GDM1 (cell line): ENCODE data around the gene PCOLCE2.

Experiments
- DNase-seq: peaks from one replicate; lab custom pipeline; 2025; lab: John Stamatoyannopoulos, UW

The PCOLCE2 gene

GRCh38 chr3:142888481-142889211, at the start of gene PCOLCE2:
TSS of gene PCOLCE2 (minus strand) at chr3:142889083. CDS start at chr3:142888896, 187 bp downstream.
- DNase-seq: peak; percentile 7

- no peak for DNase-seq
Observed at GRCh38 chr3:142935963-142936362, 47.1 kb upstream of the PCOLCE2 start.

- DNase-seq: no peak
Observed at GRCh38 chr3:142934887-142935269, 46.0 kb upstream of the PCOLCE2 start.

GRCh38 chr3:142934128-142934886, 45.4 kb upstream of the PCOLCE2 start:
- no peak for DNase-seq

- no peak for DNase-seq
Observed at GRCh38 chr3:142931222-142931621, 42.3 kb upstream of the PCOLCE2 start.

- no peak for DNase-seq
Observed at GRCh38 chr3:142930463-142930862, 41.6 kb upstream of the PCOLCE2 start.

GRCh38 chr3:142929890-142930289, 41.0 kb upstream of the PCOLCE2 start:
- no peak for DNase-seq

GRCh38 chr3:142929109-142929508, 40.2 kb upstream of the PCOLCE2 start:
- DNase-seq: peak; percentile 47

- DNase-seq: no peak
Observed at GRCh38 chr3:142926368-142926944, 37.6 kb upstream of the PCOLCE2 start.

- DNase-seq: no peak
Observed at GRCh38 chr3:142925140-142925539, 36.3 kb upstream of the PCOLCE2 start.

- no peak for DNase-seq
Observed at GRCh38 chr3:142923694-142924093, 34.8 kb upstream of the PCOLCE2 start.

- no peak for DNase-seq
Observed at GRCh38 chr3:142916605-142917004, 27.7 kb upstream of the PCOLCE2 start.

- DNase-seq: no peak
Observed at GRCh38 chr3:142915636-142916035, 26.8 kb upstream of the PCOLCE2 start.

- no peak for DNase-seq
Observed at GRCh38 chr3:142914286-142914811, 25.5 kb upstream of the PCOLCE2 start.

- DNase-seq: no peak
Observed at GRCh38 chr3:142913432-142913831, 24.5 kb upstream of the PCOLCE2 start.

- DNase-seq: no peak
Observed at GRCh38 chr3:142912402-142913172, 23.7 kb upstream of the PCOLCE2 start.

- no peak for DNase-seq
Observed at GRCh38 chr3:142910280-142910679, 21.4 kb upstream of the PCOLCE2 start.

- no peak for DNase-seq
Observed at GRCh38 chr3:142909282-142909681, 20.4 kb upstream of the PCOLCE2 start.

- no peak for DNase-seq
Observed at GRCh38 chr3:142907996-142908395, 19.1 kb upstream of the PCOLCE2 start.

- DNase-seq: peak; percentile 15
Observed at GRCh38 chr3:142904639-142905436, 16.0 kb upstream of the PCOLCE2 start.

- no peak for DNase-seq
Observed at GRCh38 chr3:142902356-142902755, 13.5 kb upstream of the PCOLCE2 start.
